ENCODE data around the gene TBCA. TPM values are rescaled to one million over a fixed set of nuclear protein-coding genes. Genes with fewer than 3 reads are reported as not detected.
"Not testable (repeated sequence)": the region's sequence is repeated elsewhere in the genome, so short reads cannot be mapped to it uniquely, and the experiment has no call there.

TBCA gene
- total and polyA plus RNA-seq, 5 donors from 2014 or later, result 94.4 to 285 (median 197) TPM

GRCh38 chr5:77699569-77699968 is 76.6 kb downstream of the TBCA start:
- ATAC-seq (ENCODE audit: low read depth in 2 of 2); DNase-seq; H3K9me3 ChIP-seq (ENCODE audit: control insufficient read depth in 2 of 2, low read length in 2 of 2); H3K27ac ChIP-seq (ENCODE audit: insufficient read depth, low read length, poor library complexity, severe bottlenecking); H3K27me3 ChIP-seq (ENCODE audit: control insufficient read depth, insufficient read depth, low read length); H3K27me3 Mint-ChIP-seq; H3K4me1 ChIP-seq (ENCODE audit: control insufficient read depth, insufficient read depth, low read length, poor library complexity, severe bottlenecking); H3K4me3 Mint-ChIP-seq; H3K4me3 ChIP-seq (ENCODE audit: low read depth, low read length); H3K9me3 Mint-ChIP-seq: not testable (repeated sequence)
- peak overlapping the region in 1 of 3 donors; percentile 32 for H3K27ac Mint-ChIP-seq
- peaks cover 30% of the 10 kb centered on the region for H3K36me3 ChIP-seq (ENCODE audit: control insufficient read depth, insufficient read depth, low read length)
- peaks cover 33 to 48% (median 41%) of the 10 kb centered on the region in 4 donors for H3K4me1 Mint-ChIP-seq
- H3K36me3 Mint-ChIP-seq, result peaks cover 45% of the 10 kb centered on the region

- no peak overlapping the region for H3K4me3 ChIP-seq (ENCODE audit: low read depth, low read length)
- ATAC-seq (ENCODE audit: low read depth in 2 of 2) (no peak), DNase-seq (no peak)
- H3K9me3 ChIP-seq (ENCODE audit: control insufficient read depth in 2 of 2, low read length in 2 of 2), result peaks cover 0 to 5% of the 10 kb centered on the region in 2 experiments
- H3K36me3 Mint-ChIP-seq, result peaks cover 43% of the 10 kb centered on the region
- no peaks in the 10 kb centered on the region for H3K9me3 Mint-ChIP-seq
- H3K4me1 Mint-ChIP-seq, result peaks cover 34 to 50% (median 47%) of the 10 kb centered on the region in 4 donors
- H3K36me3 ChIP-seq (ENCODE audit: control insufficient read depth, insufficient read depth, low read length), result peaks cover 24% of the 10 kb centered on the region
- H3K27me3 Mint-ChIP-seq, result no peaks in the 10 kb centered on the region
- H3K4me3 Mint-ChIP-seq, result no peak overlapping the region
- H3K27me3 ChIP-seq (ENCODE audit: control insufficient read depth, insufficient read depth, low read length), result no peaks in the 10 kb centered on the region
- H3K27ac ChIP-seq (ENCODE audit: insufficient read depth, low read length, poor library complexity, severe bottlenecking), result no peak overlapping the region
- no peaks in the 10 kb centered on the region for H3K4me1 ChIP-seq (ENCODE audit: control insufficient read depth, insufficient read depth, low read length, poor library complexity, severe bottlenecking)
- no peak overlapping the region for H3K27ac Mint-ChIP-seq
Observed at GRCh38 chr5:77698920-77699319, 77.2 kb downstream of the TBCA start.

- no peaks in the 10 kb centered on the region for H3K27me3 ChIP-seq (ENCODE audit: control insufficient read depth, insufficient read depth, low read length)
- Mint-ChIP-seq H3K27ac (no peak overlapping the region), H3K27me3 (no peaks in the 10 kb centered on the region), H3K9me3 (no peaks in the 10 kb centered on the region), H3K4me1 (peaks cover 33 to 49% (median 45%) of the 10 kb centered on the region in 4 donors), H3K36me3 (peaks cover 41% of the 10 kb centered on the region), H3K4me3 (no peak overlapping the region)
- ATAC-seq (ENCODE audit: low read depth in 2 of 2), result no peak
- DNase-seq, result no peak
- peaks cover 28% of the 10 kb centered on the region for H3K36me3 ChIP-seq (ENCODE audit: control insufficient read depth, insufficient read depth, low read length)
- H3K27ac ChIP-seq (ENCODE audit: insufficient read depth, low read length, poor library complexity, severe bottlenecking), result no peak overlapping the region
- no peaks in the 10 kb centered on the region for H3K4me1 ChIP-seq (ENCODE audit: control insufficient read depth, insufficient read depth, low read length, poor library complexity, severe bottlenecking)
- H3K9me3 ChIP-seq (ENCODE audit: control insufficient read depth in 2 of 2, low read length in 2 of 2), result peaks cover 0 to 5% of the 10 kb centered on the region in 2 experiments
- H3K4me3 ChIP-seq (ENCODE audit: low read depth, low read length), result no peak overlapping the region
Observed at GRCh38 chr5:77697692-77698091, 78.4 kb downstream of the TBCA start.

GRCh38 chr5:77696120-77696519 is 80.0 kb downstream of the TBCA start:
- Histone ChIP-seq H3K36me3 (ENCODE audit: control insufficient read depth, insufficient read depth, low read length) (peaks cover 28% of the 10 kb centered on the region), H3K27ac (ENCODE audit: insufficient read depth, low read length, poor library complexity, severe bottlenecking) (no peak overlapping the region), H3K4me1 (ENCODE audit: control insufficient read depth, insufficient read depth, low read length, poor library complexity, severe bottlenecking) (no peaks in the 10 kb centered on the region), H3K9me3 (ENCODE audit: control insufficient read depth in 2 of 2, low read length in 2 of 2) (peaks cover 0 to 5% of the 10 kb centered on the region in 2 experiments), H3K4me3 (ENCODE audit: low read depth, low read length) (no peak overlapping the region), H3K27me3 (ENCODE audit: control insufficient read depth, insufficient read depth, low read length) (no peaks in the 10 kb centered on the region)
- DNase-seq, result no peak
- no peaks in the 10 kb centered on the region for H3K9me3 Mint-ChIP-seq
- H3K4me3 Mint-ChIP-seq, result no peak overlapping the region
- no peak overlapping the region for H3K27ac Mint-ChIP-seq
- peaks cover 32% of the 10 kb centered on the region for H3K36me3 Mint-ChIP-seq
- H3K4me1 Mint-ChIP-seq, result peaks cover 26 to 49% (median 47%) of the 10 kb centered on the region in 4 donors
- no peaks in the 10 kb centered on the region for H3K27me3 Mint-ChIP-seq
- ATAC-seq (ENCODE audit: low read depth in 2 of 2), result no peak

- DNase-seq (no peak), ATAC-seq (ENCODE audit: low read depth in 2 of 2) (no peak)
- no peaks in the 10 kb centered on the region for H3K27me3 ChIP-seq (ENCODE audit: control insufficient read depth, insufficient read depth, low read length)
- no peaks in the 10 kb centered on the region for H3K4me1 ChIP-seq (ENCODE audit: control insufficient read depth, insufficient read depth, low read length, poor library complexity, severe bottlenecking)
- Mint-ChIP-seq H3K36me3 (peaks cover 32% of the 10 kb centered on the region), H3K9me3 (no peaks in the 10 kb centered on the region), H3K27ac (peak overlapping the region in 1 of 3 donors; percentile 6), H3K27me3 (no peaks in the 10 kb centered on the region), H3K4me1 (peaks cover 16 to 36% (median 33%) of the 10 kb centered on the region in 4 donors), H3K4me3 (no peak overlapping the region)
- no peak overlapping the region for H3K27ac ChIP-seq (ENCODE audit: insufficient read depth, low read length, poor library complexity, severe bottlenecking)
- peak overlapping the region; percentile 11 for H3K4me3 ChIP-seq (ENCODE audit: low read depth, low read length)
- peaks cover 37% of the 10 kb centered on the region for H3K36me3 ChIP-seq (ENCODE audit: control insufficient read depth, insufficient read depth, low read length)
- H3K9me3 ChIP-seq (ENCODE audit: control insufficient read depth in 2 of 2, low read length in 2 of 2), result peaks cover 0 to 5% of the 10 kb centered on the region in 2 experiments
Observed at GRCh38 chr5:77693913-77694312, 82.2 kb downstream of the TBCA start.

GRCh38 chr5:77683171-77683732 is 92.9 kb downstream of the TBCA start:
- Histone ChIP-seq H3K9me3 (ENCODE audit: control insufficient read depth in 2 of 2, low read length in 2 of 2) (no peaks in the 10 kb centered on the region), H3K27ac (ENCODE audit: insufficient read depth, low read length, poor library complexity, severe bottlenecking) (no peak overlapping the region), H3K4me3 (ENCODE audit: low read depth, low read length) (no peak overlapping the region), H3K36me3 (ENCODE audit: control insufficient read depth, insufficient read depth, low read length) (no peaks in the 10 kb centered on the region), H3K27me3 (ENCODE audit: control insufficient read depth, insufficient read depth, low read length) (no peaks in the 10 kb centered on the region), H3K4me1 (ENCODE audit: control insufficient read depth, insufficient read depth, low read length, poor library complexity, severe bottlenecking) (no peaks in the 10 kb centered on the region)
- DNase-seq (no peak), ATAC-seq (ENCODE audit: low read depth in 2 of 2) (no peak)
- Mint-ChIP-seq H3K9me3 (peaks cover 0 to 2% (median 0%) of the 10 kb centered on the region in 7 donors), H3K27me3 (peaks cover 24% of the 10 kb centered on the region), H3K27ac (no peak overlapping the region), H3K36me3 (peaks cover 5% of the 10 kb centered on the region), H3K4me3 (no peak overlapping the region), H3K4me1 (peaks cover 0 to 5% (median 1%) of the 10 kb centered on the region in 4 donors)

GRCh38 chr5:77670526-77670925 is 105.6 kb downstream of the TBCA start:
- Histone ChIP-seq H3K27me3 (ENCODE audit: control insufficient read depth, insufficient read depth, low read length) (peaks cover 2% of the 10 kb centered on the region), H3K9me3 (ENCODE audit: control insufficient read depth in 2 of 2, low read length in 2 of 2) (peaks cover 0 to 2% of the 10 kb centered on the region in 2 experiments), H3K27ac (ENCODE audit: insufficient read depth, low read length, poor library complexity, severe bottlenecking) (no peak overlapping the region), H3K4me1 (ENCODE audit: control insufficient read depth, insufficient read depth, low read length, poor library complexity, severe bottlenecking) (no peaks in the 10 kb centered on the region), H3K36me3 (ENCODE audit: control insufficient read depth, insufficient read depth, low read length) (no peaks in the 10 kb centered on the region), H3K4me3 (ENCODE audit: low read depth, low read length) (no peak overlapping the region)
- Mint-ChIP-seq H3K4me1 (no peaks in the 10 kb centered on the region), H3K27me3 (peaks cover 39% of the 10 kb centered on the region), H3K36me3 (peaks cover 3% of the 10 kb centered on the region), H3K27ac (no peak overlapping the region), H3K9me3 (peaks cover 0 to 12% (median 4%) of the 10 kb centered on the region in 7 donors), H3K4me3 (no peak overlapping the region)
- no peak for DNase-seq
- ATAC-seq (ENCODE audit: low read depth in 2 of 2), result no peak

- Mint-ChIP-seq H3K4me1 (no peaks in the 10 kb centered on the region), H3K9me3 (peaks cover 0 to 5% (median 2%) of the 10 kb centered on the region in 7 donors), H3K4me3 (no peak overlapping the region), H3K27ac (no peak overlapping the region), H3K27me3 (peaks cover 33% of the 10 kb centered on the region), H3K36me3 (peaks cover 3% of the 10 kb centered on the region)
- no peak for DNase-seq
- H3K9me3 ChIP-seq (ENCODE audit: control insufficient read depth in 2 of 2, low read length in 2 of 2), result no peaks in the 10 kb centered on the region
- ATAC-seq (ENCODE audit: low read depth in 2 of 2), result no peak
- no peaks in the 10 kb centered on the region for H3K4me1 ChIP-seq (ENCODE audit: control insufficient read depth, insufficient read depth, low read length, poor library complexity, severe bottlenecking)
- H3K36me3 ChIP-seq (ENCODE audit: control insufficient read depth, insufficient read depth, low read length), result no peaks in the 10 kb centered on the region
- H3K27me3 ChIP-seq (ENCODE audit: control insufficient read depth, insufficient read depth, low read length), result peaks cover 2% of the 10 kb centered on the region
- no peak overlapping the region for H3K27ac ChIP-seq (ENCODE audit: insufficient read depth, low read length, poor library complexity, severe bottlenecking)
- no peak overlapping the region for H3K4me3 ChIP-seq (ENCODE audit: low read depth, low read length)
Observed at GRCh38 chr5:77669677-77670076, 106.5 kb downstream of the TBCA start.
